ENCODE data around the gene NDE1. TPM values are rescaled to one million over a fixed set of nuclear protein-coding genes. Genes with fewer than 3 reads are reported as not detected.

NDE1 gene
- total and polyA plus RNA-seq, 4 donors: 2.5 to 17.3 (median 4.4) TPM

- no peaks in the 10 kb centered on the region for H3K9me3 ChIP-seq (ENCODE audit: control insufficient read depth in 4 of 4, low read length in 3 of 4)
- H3K9ac ChIP-seq (ENCODE audit: low read depth in 1 of 2, low read length in 2 of 2): peak overlapping the region; percentile 22 to 94
- no peak overlapping the region for H3K4me3 ChIP-seq (ENCODE audit: low read depth in 1 of 3, low read length in 3 of 3)
- H3K36me3 ChIP-seq (ENCODE audit: control insufficient read depth in 4 of 4, insufficient read depth in 3 of 4, low read depth in 1 of 4, low read length in 3 of 4): peaks cover 1 to 29% (median 17%) of the 10 kb centered on the region in 4 donors
- no peak for DNase-seq (ENCODE audit: low spot score)
- TF ChIP-seq HNF4A (conservative IDR thresholded peaks at IDR 0.05): peak; percentile 83 to 88
- peak; percentile 13 to 78 for TF ChIP-seq RXRA (IDR thresholded peaks at IDR 0.05)
- TF ChIP-seq EGR1 (IDR thresholded peaks at IDR 0.05; ENCODE audit: low read depth in 2 of 2): peak in 1 of 2 donors; percentile 44
- peak; percentile 54 for TF ChIP-seq SP1 (IDR thresholded peaks at IDR 0.05)
- no peak for TF ChIP-seq JUND (IDR thresholded peaks at IDR 0.05)
- peak; percentile 47 to 53 for TF ChIP-seq RAD21 (IDR thresholded peaks at IDR 0.05)
- TF ChIP-seq FOXA1 (IDR thresholded peaks at IDR 0.05): no peak
- TF ChIP-seq, protein P1, sequence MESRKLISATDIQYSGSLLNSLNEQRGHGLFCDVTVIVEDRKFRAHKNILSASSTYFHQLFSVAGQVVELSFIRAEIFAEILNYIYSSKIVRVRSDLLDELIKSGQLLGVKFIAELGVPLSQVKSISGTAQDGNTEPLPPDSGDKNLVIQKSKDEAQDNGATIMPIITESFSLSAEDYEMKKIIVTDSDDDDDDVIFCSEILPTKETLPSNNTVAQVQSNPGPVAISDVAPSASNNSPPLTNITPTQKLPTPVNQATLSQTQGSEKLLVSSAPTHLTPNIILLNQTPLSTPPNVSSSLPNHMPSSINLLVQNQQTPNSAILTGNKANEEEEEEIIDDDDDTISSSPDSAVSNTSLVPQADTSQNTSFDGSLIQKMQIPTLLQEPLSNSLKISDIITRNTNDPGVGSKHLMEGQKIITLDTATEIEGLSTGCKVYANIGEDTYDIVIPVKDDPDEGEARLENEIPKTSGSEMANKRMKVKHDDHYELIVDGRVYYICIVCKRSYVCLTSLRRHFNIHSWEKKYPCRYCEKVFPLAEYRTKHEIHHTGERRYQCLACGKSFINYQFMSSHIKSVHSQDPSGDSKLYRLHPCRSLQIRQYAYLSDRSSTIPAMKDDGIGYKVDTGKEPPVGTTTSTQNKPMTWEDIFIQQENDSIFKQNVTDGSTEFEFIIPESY (IDR thresholded peaks at IDR 0.05): peak; percentile 23
- TF ChIP-seq, protein P2, sequence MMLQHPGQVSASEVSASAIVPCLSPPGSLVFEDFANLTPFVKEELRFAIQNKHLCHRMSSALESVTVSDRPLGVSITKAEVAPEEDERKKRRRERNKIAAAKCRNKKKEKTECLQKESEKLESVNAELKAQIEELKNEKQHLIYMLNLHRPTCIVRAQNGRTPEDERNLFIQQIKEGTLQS (IDR thresholded peaks at IDR 0.05): no peak
- TF ChIP-seq, protein P3, sequence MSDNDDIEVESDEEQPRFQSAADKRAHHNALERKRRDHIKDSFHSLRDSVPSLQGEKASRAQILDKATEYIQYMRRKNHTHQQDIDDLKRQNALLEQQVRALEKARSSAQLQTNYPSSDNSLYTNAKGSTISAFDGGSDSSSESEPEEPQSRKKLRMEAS (IDR thresholded peaks at IDR 0.05): peak; percentile 32
- peak; percentile 29 for TF ChIP-seq HNF4G (IDR thresholded peaks at IDR 0.05)
- TF ChIP-seq CTCF (IDR thresholded peaks at IDR 0.05; ENCODE audit: low read depth, low read length, missing input control): peak; percentile 10
- 53% methylated on average over 19 of the region's 19 CpGs for WGBS
- H3K4me1 ChIP-seq (ENCODE audit: control insufficient read depth in 4 of 4, insufficient read depth in 4 of 4, low read length in 3 of 4): peaks cover 11 to 54% (median 46%) of the 10 kb centered on the region in 4 donors
- H3K27ac ChIP-seq (ENCODE audit: low read depth in 1 of 2, low read length in 2 of 2): peak overlapping the region; percentile 83 to 97
- H3K27me3 ChIP-seq (ENCODE audit: control insufficient read depth in 4 of 4, insufficient read depth in 4 of 4, low read length in 3 of 4): no peaks in the 10 kb centered on the region
Measured at GRCh38 chr16:15608398-15609285, 41.4 kb upstream of the NDE1 start.

DNA sequence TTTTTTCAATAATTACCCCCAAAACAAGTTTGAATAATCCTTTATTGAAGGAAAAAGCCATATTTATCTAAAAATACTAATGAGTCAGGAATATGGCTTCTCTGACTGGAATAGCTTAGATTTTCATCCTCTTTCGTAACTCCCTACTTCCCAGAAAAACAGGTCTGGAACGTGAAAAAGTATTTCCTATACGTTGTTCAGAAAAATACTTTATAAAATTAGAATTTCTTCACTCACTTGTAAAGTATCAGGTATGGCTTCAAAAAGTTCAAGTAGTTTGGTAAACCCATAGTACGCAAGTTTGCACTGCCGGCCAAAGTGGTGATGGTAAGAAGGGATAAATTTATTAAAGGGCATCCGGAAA lies 40.8 kb upstream of the NDE1 start:
- Histone ChIP-seq H3K27ac (ENCODE audit: low read depth in 1 of 2, low read length in 2 of 2) (peak overlapping the region; percentile 83 to 97), H3K36me3 (ENCODE audit: control insufficient read depth in 4 of 4, insufficient read depth in 3 of 4, low read depth in 1 of 4, low read length in 3 of 4) (peaks cover 1 to 27% (median 13%) of the 10 kb centered on the region in 4 donors), H3K4me1 (ENCODE audit: control insufficient read depth in 4 of 4, insufficient read depth in 4 of 4, low read length in 3 of 4) (peaks cover 11 to 54% (median 46%) of the 10 kb centered on the region in 4 donors), H3K27me3 (ENCODE audit: control insufficient read depth in 4 of 4, insufficient read depth in 4 of 4, low read length in 3 of 4) (no peaks in the 10 kb centered on the region), H3K9ac (ENCODE audit: low read depth in 1 of 2, low read length in 2 of 2) (no peak overlapping the region), H3K4me3 (ENCODE audit: low read depth in 1 of 3, low read length in 3 of 3) (no peak overlapping the region), H3K9me3 (ENCODE audit: control insufficient read depth in 4 of 4, low read length in 3 of 4) (no peaks in the 10 kb centered on the region)
- 84% methylated on average over 6 of the region's 6 CpGs for WGBS
- DNase-seq (ENCODE audit: low spot score): no peak
- TF ChIP-seq SP1 (IDR thresholded peaks at IDR 0.05) (no peak), EGR1 (IDR thresholded peaks at IDR 0.05; ENCODE audit: low read depth in 2 of 2) (no peak), RXRA (IDR thresholded peaks at IDR 0.05) (no peak), HNF4A (conservative IDR thresholded peaks at IDR 0.05) (no peak), NR2F2 (IDR thresholded peaks at IDR 0.05) (no peak), FOXA2 (IDR thresholded peaks at IDR 0.05) (no peak), CTCF (IDR thresholded peaks at IDR 0.05; ENCODE audit: low read depth, low read length, missing input control) (no peak), RAD21 (IDR thresholded peaks at IDR 0.05) (no peak)
- TF ChIP-seq, protein P2 (IDR thresholded peaks at IDR 0.05): no peak
- TF ChIP-seq, protein P3 (IDR thresholded peaks at IDR 0.05): no peak
- TF ChIP-seq, protein P4, sequence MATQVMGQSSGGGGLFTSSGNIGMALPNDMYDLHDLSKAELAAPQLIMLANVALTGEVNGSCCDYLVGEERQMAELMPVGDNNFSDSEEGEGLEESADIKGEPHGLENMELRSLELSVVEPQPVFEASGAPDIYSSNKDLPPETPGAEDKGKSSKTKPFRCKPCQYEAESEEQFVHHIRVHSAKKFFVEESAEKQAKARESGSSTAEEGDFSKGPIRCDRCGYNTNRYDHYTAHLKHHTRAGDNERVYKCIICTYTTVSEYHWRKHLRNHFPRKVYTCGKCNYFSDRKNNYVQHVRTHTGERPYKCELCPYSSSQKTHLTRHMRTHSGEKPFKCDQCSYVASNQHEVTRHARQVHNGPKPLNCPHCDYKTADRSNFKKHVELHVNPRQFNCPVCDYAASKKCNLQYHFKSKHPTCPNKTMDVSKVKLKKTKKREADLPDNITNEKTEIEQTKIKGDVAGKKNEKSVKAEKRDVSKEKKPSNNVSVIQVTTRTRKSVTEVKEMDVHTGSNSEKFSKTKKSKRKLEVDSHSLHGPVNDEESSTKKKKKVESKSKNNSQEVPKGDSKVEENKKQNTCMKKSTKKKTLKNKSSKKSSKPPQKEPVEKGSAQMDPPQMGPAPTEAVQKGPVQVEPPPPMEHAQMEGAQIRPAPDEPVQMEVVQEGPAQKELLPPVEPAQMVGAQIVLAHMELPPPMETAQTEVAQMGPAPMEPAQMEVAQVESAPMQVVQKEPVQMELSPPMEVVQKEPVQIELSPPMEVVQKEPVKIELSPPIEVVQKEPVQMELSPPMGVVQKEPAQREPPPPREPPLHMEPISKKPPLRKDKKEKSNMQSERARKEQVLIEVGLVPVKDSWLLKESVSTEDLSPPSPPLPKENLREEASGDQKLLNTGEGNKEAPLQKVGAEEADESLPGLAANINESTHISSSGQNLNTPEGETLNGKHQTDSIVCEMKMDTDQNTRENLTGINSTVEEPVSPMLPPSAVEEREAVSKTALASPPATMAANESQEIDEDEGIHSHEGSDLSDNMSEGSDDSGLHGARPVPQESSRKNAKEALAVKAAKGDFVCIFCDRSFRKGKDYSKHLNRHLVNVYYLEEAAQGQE (IDR thresholded peaks at IDR 0.05): no peak

All from liver (tissue), 9 donors.